Measurements from ENCODE around the gene TBX1. TPM values are rescaled to one million over a fixed set of nuclear protein-coding genes. Genes with fewer than 3 reads are reported as not detected.

TBX1 gene
- total and polyA plus RNA-seq, 2 of the 13 experiments (the other 11 are each of a cell fraction or from before 2014, with no cell fraction given), result not detected

- FAIRE-seq, result no peak
- Histone ChIP-seq H3K4me3 (replicated peaks in 1 of 3; ENCODE audit: insufficient read depth in 1 of 3, low read depth in 2 of 3, low read length in 3 of 3) (no peak overlapping the region), H3K4me1 (ENCODE audit: insufficient read depth, low read length) (no peaks in the 10 kb centered on the region), H3K27ac (ENCODE audit: extremely low read length, insufficient read depth, low read length) (no peak overlapping the region), H3K27me3 (ENCODE audit: control insufficient read depth in 1 of 2, insufficient read depth in 2 of 2, low read length in 2 of 2) (no peaks in the 10 kb centered on the region), H3K4me2 (ENCODE audit: low read depth, low read length) (no peak overlapping the region), H2AFZ (ENCODE audit: low read length) (no peak overlapping the region), H4K20me1 (ENCODE audit: insufficient read depth, low read length) (no peaks in the 10 kb centered on the region), H3K36me3 (replicated peaks in 1 of 2; ENCODE audit: control insufficient read depth in 1 of 2, insufficient read depth in 2 of 2, low read length in 2 of 2) (no peaks in the 10 kb centered on the region), H3K9me3 (ENCODE audit: low read length) (no peaks in the 10 kb centered on the region), H3K79me2 (ENCODE audit: insufficient read depth, low read length) (no peaks in the 10 kb centered on the region), H3K9ac (ENCODE audit: insufficient read depth, low read depth, low read length) (no peak overlapping the region)
- CTCF ChIA-PET (ENCODE audit: low intra/inter-chr PET ratio, low total read pairs), result no interaction called here
- no peak for DNase-seq (ENCODE audit: low spot score)
- intact Hi-C loops (cut with micrococcal nuclease; ENCODE audit: unreplicated experiment), result no loop called here
- in situ Hi-C loops (cut with HindIII; ENCODE audit: extremely low pct_ligation_motif_present, low pct_unique_long_range_greater_than_20kb), result no loop called here
- ATAC-seq, result no peak
- POLR2A ChIA-PET, result no interaction called here
- TF ChIP-seq ZSCAN20 (CRISPR knock-in tag; IDR thresholded peaks at IDR 0.05; ENCODE audit: borderline replicate concordance) (no peak), GATAD1 (CRISPR knock-in tag; IDR thresholded peaks at IDR 0.05) (no peak), PBX2 (CRISPR knock-in tag; IDR thresholded peaks at IDR 0.05) (no peak)
- no TSS peak for BruUV-seq (replicated peaks)
- 86% methylated on average over 16 of the region's 16 CpGs for WGBS (ENCODE audit: low lambda C conversion rate)
Measured at GRCh38 chr22:19815823-19816290, 55.3 kb downstream of the TBX1 start.

- H3K4me2 ChIP-seq (ENCODE audit: low read depth, low read length), result no peak overlapping the region
- WGBS (ENCODE audit: low lambda C conversion rate), result 94% methylated on average over 11 of the region's 14 CpGs
- H3K4me1 ChIP-seq (ENCODE audit: insufficient read depth, low read length), result no peaks in the 10 kb centered on the region
- ChIA-PET CTCF (ENCODE audit: low intra/inter-chr PET ratio, low total read pairs) (no interaction called here), POLR2A (no interaction called here)
- H2AFZ ChIP-seq (ENCODE audit: low read length), result no peak overlapping the region
- no peak for TF ChIP-seq SP4 (CRISPR knock-in tag; IDR thresholded peaks at IDR 0.05)
- TF ChIP-seq GZF1 (CRISPR knock-in tag; IDR thresholded peaks at IDR 0.05), result no peak
- BruUV-seq (replicated peaks), result no TSS peak
- no peak overlapping the region for H3K4me3 ChIP-seq (replicated peaks in 1 of 3; ENCODE audit: insufficient read depth in 1 of 3, low read depth in 2 of 3, low read length in 3 of 3)
- in situ Hi-C loops (cut with HindIII; ENCODE audit: extremely low pct_ligation_motif_present, low pct_unique_long_range_greater_than_20kb) (no loop called here), intact Hi-C loops (cut with micrococcal nuclease; ENCODE audit: unreplicated experiment) (no loop called here)
- ATAC-seq (no peak), DNase-seq (ENCODE audit: low spot score) (no peak), FAIRE-seq (no peak)
- no peaks in the 10 kb centered on the region for H3K79me2 ChIP-seq (ENCODE audit: insufficient read depth, low read length)
- no peak overlapping the region for H3K9ac ChIP-seq (ENCODE audit: insufficient read depth, low read depth, low read length)
- H3K27ac ChIP-seq (ENCODE audit: extremely low read length, insufficient read depth, low read length), result no peak overlapping the region
- no peaks in the 10 kb centered on the region for H3K9me3 ChIP-seq (ENCODE audit: low read length)
- H3K27me3 ChIP-seq (ENCODE audit: control insufficient read depth in 1 of 2, insufficient read depth in 2 of 2, low read length in 2 of 2), result no peaks in the 10 kb centered on the region
- H4K20me1 ChIP-seq (ENCODE audit: insufficient read depth, low read length), result no peaks in the 10 kb centered on the region
- H3K36me3 ChIP-seq (replicated peaks in 1 of 2; ENCODE audit: control insufficient read depth in 1 of 2, insufficient read depth in 2 of 2, low read length in 2 of 2), result no peaks in the 10 kb centered on the region
Measured at GRCh38 chr22:19816372-19817119, 56.0 kb downstream of the TBX1 start.

Other genes starting within 250 kb of the TBX1 start
- not detected in 2 replicates for gene CLDN5, start 236.4 kb upstream of the TBX1 start, total RNA-seq (2016; rRNA removed; fragmentation: Illumina TruSeq; extraction: Trizol)
- not detected in 2 replicates for gene CLDN5, start 236.4 kb upstream of the TBX1 start, polyA plus RNA-seq (2011; rRNA removed)
- not detected in 2 replicates for gene SEPTIN5, start 46.3 kb upstream of the TBX1 start, total RNA-seq (2016; rRNA removed; fragmentation: Illumina TruSeq; extraction: Trizol)
- 0.33 and 0.55 TPM in 2 replicates for gene SEPTIN5, start 46.3 kb upstream of the TBX1 start, polyA plus RNA-seq (2011; rRNA removed)
- not detected in 2 replicates for gene GP1BB, start 37.2 kb upstream of the TBX1 start, total RNA-seq (2016; rRNA removed; fragmentation: Illumina TruSeq; extraction: Trizol)
- gene GP1BB, start 37.2 kb upstream of the TBX1 start, polyA plus RNA-seq (2011; rRNA removed), result 0.07 TPM in 1 of 2 replicates, not detected in the other
- gene GNB1L, start 94.1 kb downstream of the TBX1 start, total RNA-seq (2016; rRNA removed; fragmentation: Illumina TruSeq; extraction: Trizol), result 7.4 and 7.7 TPM in 2 replicates
- 2.1 and 2.5 TPM in 2 replicates for gene GNB1L, start 94.1 kb downstream of the TBX1 start, polyA plus RNA-seq (2011; rRNA removed)
- 14.1 and 17.6 TPM in 2 replicates for gene RTL10, start 94.1 kb downstream of the TBX1 start, total RNA-seq (2016; rRNA removed; fragmentation: Illumina TruSeq; extraction: Trizol)
- gene RTL10, start 94.1 kb downstream of the TBX1 start, polyA plus RNA-seq (2011; rRNA removed), result 15.8 and 18.2 TPM in 2 replicates
- 144 and 162 TPM in 2 replicates for gene COMT, start 181.0 kb downstream of the TBX1 start, total RNA-seq (2016; rRNA removed; fragmentation: Illumina TruSeq; extraction: Trizol)
- gene COMT, start 181.0 kb downstream of the TBX1 start, polyA plus RNA-seq (2011; rRNA removed), result 156 and 194 TPM in 2 replicates
- 16.4 and 18.6 TPM in 2 replicates for gene TXNRD2, start 181.0 kb downstream of the TBX1 start, total RNA-seq (2016; rRNA removed; fragmentation: Illumina TruSeq; extraction: Trizol)
- 17.5 and 23.4 TPM in 2 replicates for gene TXNRD2, start 181.0 kb downstream of the TBX1 start, polyA plus RNA-seq (2011; rRNA removed)